T-helper 1 cell treated with Interleukin-12 subunit alpha and Interleukin-12 subunit beta and Interleukin-4 antibody, amounts not matched to agents 30 ng/mL and 1 ng/mL, for 36 hours (primary cell): ENCODE data around the gene PPBP. TPM values are rescaled to one million over a fixed set of nuclear protein-coding genes. Genes with fewer than 3 reads are reported as not detected.

ENCODE experiments used
- intact Hi-C: fragments of 100-400 bp; cut with micrococcal nuclease; formaldehyde crosslinking; loops from one replicate; pipeline ENCODE4 v1.15.1; 2024
- total RNA-seq: library from RNA; stranded (reverse); gene quantifications from 2 replicates; pipeline ENCODE4 v1.2.3, GENCODE V29; 2022

The PPBP gene, protein sequence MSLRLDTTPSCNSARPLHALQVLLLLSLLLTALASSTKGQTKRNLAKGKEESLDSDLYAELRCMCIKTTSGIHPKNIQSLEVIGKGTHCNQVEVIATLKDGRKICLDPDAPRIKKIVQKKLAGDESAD
- not detected in 2 replicates for total RNA-seq

DNA sequence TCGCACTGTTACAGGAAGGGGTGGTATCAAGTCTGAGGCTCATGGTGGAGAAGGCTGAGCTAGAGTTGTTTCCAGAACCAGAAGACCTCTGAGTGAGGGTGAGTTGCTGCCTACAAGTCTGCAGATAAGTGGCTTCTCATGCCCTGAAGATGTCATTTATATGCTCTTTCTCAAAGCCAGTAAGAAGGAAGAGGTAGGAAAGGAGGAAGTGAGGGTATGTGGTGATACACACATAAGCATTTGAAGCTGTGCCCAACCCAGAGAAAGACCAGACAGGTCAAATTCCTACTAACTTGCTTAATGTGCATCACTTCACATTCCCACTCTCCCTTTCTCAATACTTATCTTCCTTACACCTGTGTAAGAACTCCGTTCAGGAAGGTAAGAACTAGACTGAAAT lies at the start of gene PPBP:
PPBP (minus strand) TSS at position 130 of the 400 bp plus-strand sequence; CDS start at position 43, 87 bp downstream.
- intact Hi-C loops: no loop called here

GRCh38 chr4:74037076-74037955 lies 49.3 kb upstream of the PPBP start:
- intact Hi-C loops: no loop called here

DNA sequence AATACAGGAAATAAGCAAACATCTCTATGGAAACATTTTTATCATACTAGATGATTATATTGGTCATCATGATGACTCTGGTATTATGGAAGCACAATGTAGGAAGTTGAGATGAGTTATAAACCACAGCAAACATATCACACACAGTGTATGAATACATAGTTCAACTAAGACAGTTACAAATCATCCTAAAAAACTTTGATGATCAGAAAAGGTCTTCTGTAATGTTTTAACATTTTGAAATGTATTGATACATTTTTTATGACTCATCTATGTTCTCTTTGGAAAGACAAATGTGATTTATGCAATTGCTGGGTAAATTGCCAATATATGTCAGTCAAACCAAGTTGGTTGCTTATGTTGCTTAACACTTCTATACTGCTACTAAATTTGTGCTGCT lies 45.7 kb upstream of the PPBP start:
- intact Hi-C loops: no loop called here

DNA sequence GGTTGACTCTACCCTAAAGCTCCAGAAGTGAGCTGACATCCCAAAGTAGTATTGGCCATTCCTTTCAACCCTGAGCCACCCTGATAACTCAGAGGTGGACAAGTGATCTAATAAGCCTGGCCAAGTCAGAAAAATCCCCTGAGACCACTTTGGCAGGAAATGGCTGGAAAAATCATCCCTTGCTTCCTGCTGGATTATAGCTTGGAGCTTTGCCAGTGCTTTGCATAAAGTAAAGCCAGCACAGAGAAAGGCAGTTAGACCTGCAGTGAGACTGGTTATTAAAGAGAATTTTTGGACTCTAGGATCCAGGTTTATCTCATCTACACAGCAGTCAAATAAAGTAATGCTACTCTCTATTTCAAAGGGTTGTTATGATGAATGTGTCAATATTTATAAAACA lies 44.1 kb upstream of the PPBP start:
- intact Hi-C loops: no loop called here

DNA sequence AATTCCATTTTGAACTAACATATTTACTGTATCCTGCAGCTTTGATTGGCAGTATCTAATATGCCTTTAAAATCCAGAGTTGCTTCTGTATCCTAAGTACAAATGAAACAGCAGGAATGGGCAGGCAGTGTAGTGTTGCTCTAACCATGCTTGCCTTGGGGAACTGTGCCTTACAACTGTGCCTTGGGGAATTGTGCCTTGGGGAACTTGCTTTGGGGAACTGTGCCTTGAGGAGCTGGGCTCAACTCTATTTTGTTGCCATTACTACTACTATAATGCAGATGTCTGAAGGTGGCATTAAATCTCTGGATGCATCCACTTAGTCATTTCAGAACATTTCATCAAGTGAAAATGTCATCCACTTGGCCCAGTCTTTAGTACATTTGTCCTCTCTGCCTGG lies 43.6 kb upstream of the PPBP start:
- intact Hi-C loops: no loop called here

DNA sequence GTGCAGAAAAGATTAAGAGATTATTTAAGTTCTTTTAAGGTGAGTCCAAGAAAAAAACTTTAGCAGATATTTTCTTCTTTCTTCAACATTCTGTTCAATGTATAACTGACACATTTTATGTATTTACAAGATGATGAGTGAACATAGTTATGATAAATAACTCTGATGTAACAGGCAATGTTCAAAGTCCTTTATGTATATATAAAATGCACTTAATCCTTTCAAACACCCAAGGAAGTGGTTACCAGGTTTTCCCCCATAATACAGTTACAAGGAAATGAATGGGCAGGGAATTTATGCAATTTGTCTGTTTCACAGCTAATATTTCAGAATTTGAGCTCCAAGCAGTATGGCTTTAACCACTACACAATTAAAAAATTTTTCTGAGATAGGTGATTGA lies 42.3 kb upstream of the PPBP start:
- intact Hi-C loops: no loop called here

DNA sequence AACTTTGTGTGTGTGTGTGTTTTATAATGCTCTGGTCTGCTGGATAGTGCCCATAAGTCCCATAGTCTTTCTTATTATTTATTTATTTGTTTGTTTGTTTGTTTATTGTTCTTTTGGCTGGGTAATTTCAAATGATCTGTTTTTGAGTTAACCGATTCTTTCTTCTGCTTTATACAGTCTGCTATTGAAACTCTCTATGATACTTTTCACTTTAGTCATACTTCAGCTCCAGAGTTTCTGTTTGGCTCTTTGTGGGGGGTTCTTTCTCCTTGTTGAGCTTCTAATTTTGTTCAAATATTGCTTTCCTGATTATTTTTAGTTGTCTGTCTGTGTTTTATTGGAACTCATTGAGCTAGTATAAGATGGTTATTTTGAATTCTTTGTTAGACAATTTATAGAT lies 40.5 kb upstream of the PPBP start:
- intact Hi-C loops: no loop called here

DNA sequence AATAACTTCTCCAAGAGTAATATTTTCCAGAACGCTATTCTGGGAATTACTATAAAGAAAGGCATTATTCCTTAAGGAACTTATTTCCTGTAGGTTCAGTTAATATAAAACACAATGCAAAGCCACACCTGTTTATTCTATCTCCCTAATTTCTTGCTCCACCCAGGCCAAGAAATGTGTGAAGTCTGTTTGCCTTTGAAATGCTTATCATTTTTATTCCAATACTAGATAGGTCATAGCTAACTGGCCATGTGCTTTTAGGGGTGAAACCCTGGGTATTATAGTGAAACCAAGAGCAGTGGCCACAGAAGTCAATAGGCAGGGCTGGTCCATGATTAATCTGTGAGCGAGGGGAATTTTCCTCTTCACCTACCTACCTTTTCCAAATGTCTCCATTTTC lies 35.7 kb upstream of the PPBP start:
- intact Hi-C loops: no loop called here

DNA sequence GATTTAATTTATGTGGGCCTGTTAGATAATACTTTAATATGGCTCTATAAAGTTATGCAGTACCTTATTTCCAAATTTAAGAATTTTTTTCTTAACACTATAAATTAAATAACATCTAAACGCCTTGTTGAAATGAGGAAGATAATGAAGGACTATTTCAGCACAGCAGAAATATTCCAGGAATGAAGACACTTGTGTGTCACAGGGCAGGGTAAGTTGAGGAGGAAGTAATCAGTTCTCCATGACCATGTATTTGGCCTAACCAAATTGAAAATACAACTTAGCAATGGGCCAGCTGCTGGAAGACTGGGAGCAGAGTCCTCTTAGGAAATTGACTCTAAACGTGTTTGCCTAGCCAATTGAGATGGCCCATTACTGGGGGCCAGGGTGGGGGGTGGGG lies 33.6 kb upstream of the PPBP start:
- intact Hi-C loops: no loop called here

GRCh38 chr4:74018771-74019170 lies 30.8 kb upstream of the PPBP start:
- intact Hi-C loops: no loop called here

GRCh38 chr4:74018116-74018515 lies 30.1 kb upstream of the PPBP start:
- intact Hi-C loops: no loop called here

DNA sequence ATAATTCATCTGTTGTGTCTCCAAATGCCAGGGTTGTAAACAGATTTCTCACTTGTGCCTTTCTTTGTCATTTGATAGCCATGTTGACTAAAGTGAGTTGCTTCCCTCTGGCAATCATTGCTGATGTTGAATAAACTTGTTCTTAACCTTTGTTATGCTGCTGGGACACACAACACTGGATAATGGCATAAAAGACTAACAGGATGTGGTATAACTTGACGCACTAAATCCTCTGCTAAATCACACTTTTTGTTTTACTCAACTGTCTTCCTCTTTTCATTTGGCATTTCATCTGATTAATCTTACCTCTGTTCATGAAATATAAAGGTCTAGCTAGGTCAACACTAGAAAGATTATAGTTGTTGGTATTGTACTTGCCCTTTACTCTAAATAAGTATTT lies 28.1 kb upstream of the PPBP start:
- intact Hi-C loops: loop anchor here (2.0 kb wide), 1 partner anchor 23 kb away; the partner anchor contains the start of gene CXCL3

DNA sequence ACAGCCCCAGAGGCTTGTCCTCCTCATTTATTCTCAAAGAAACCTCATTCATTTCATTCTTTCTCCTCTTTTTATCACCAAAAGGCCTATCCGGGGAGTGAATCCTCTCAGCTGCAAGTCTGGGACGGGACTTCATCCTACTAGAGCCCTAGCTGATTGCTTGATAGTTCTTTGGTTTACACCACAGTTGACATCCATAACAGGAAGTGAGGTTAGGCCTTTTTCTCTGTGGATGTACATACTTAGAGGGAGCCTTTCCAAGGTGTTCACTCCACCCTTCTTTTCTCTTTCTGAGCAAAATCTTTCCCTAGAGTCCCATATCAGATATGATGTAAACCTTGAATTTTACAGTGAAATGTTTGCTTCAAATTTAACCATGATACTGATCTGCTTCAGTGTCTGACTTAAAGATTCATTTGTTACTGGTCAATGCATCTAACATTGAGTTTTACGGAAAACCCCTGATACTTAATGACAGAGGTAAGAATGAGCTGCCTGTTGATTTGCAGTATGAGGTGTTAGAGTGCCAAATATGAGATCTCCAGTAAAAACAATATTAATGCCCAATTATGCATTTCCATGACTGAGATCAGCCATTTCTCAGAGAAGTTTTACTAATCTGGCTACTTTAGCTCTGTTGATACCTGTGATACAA lies 27.3 kb upstream of the PPBP start:
- intact Hi-C loops: no loop called here

- intact Hi-C loops: no loop called here
Measured at GRCh38 chr4:74014332-74014731, 26.3 kb upstream of the PPBP start.

DNA sequence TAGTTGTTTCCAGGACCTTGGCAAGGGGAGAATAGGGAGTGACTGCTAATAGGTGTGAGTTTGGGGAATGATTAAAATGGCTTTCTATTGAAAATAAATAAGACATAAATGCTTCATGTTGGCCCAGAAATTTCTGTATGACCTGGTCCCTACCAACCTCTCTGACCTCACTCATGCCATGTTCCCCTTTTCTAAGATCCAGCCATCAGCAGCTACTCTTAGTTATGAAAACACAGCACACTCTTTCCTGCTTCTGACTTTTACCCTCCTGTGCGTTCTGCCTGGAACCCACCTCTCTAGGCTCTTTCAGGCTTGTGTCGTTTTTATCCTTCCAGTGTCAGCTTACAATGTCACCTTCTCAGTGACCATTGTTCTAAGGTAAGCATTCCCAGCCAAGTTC lies 25.3 kb upstream of the PPBP start:
- intact Hi-C loops: no loop called here

GRCh38 chr4:74012130-74012529 lies 24.1 kb upstream of the PPBP start:
- intact Hi-C loops: no loop called here

- intact Hi-C loops: no loop called here
Measured at GRCh38 chr4:74009307-74009706, 21.3 kb upstream of the PPBP start.

GRCh38 chr4:74006009-74006476 lies 18.1 kb upstream of the PPBP start:
- intact Hi-C loops: no loop called here

GRCh38 chr4:74005528-74005927 lies 17.5 kb upstream of the PPBP start:
- intact Hi-C loops: no loop called here

DNA sequence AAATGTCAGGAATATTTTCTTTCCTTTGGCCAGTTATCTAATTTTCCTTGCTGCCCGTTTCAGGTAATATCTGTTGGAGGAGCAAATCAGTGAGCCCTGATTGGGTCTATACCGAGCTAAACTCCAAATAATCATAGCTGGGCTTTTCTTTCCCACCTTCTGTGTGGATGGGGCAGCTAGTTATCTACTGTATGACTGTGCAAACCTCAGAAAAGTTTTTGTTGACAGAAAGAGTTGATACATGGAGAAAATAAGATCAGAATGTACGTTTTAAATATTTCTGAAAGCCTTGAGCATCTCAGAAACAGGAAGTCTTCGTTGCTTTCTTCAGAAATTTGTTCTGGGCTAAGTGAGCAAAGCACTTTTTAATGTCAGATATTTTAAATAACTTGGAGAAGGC lies 16.7 kb upstream of the PPBP start:
- intact Hi-C loops: no loop called here

GRCh38 chr4:74000301-74000700 lies 12.3 kb upstream of the PPBP start:
- intact Hi-C loops: no loop called here
